ENCODE results near the gene CST11.

CST11 gene

DNA sequence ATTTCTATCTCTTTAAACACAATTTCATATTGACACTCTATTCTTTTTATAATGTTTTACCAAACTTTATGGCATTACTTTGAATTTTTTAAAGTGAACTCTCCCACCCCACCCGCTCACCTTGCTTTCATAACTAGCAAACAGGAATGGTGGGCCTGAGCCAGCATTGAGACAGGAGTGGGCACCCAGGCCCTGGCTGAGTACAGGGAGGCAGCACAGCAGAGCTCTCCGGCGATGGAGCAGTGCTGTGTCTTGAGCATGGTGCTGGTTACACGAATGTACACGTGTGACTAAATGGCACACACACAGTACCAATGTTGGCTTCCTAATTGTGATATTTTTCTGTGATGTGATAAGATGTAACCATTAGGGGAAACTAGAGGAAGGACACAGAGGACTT is 4.5 kb downstream of the CST11 start:
- Histone ChIP-seq H3K27ac (ENCODE audit: low read depth, low read length, poor library complexity, severe bottlenecking) (no peak overlapping the region), H3K4me3 (ENCODE audit: low read depth, low read length, poor library complexity, severe bottlenecking) (no peak overlapping the region), H3K27me3 (ENCODE audit: insufficient read depth, low read length) (peaks cover 8% of the 10 kb centered on the region; the same call in 1 of the 2 replicates), H4K20me1 (ENCODE audit: insufficient read depth, low read length) (no peaks in the 10 kb centered on the region), H3K79me2 (ENCODE audit: insufficient read depth, low read length) (no peaks in the 10 kb centered on the region), H3K9me2 (ENCODE audit: low read depth, low read length) (no peaks in the 10 kb centered on the region), H3K9me3 (ENCODE audit: low read length) (no peaks in the 10 kb centered on the region), H2AFZ (ENCODE audit: low read length) (no peak overlapping the region), H3K4me2 (ENCODE audit: low read length) (no peak overlapping the region), H3K9ac (ENCODE audit: low read length) (no peak overlapping the region), H3F3A (ENCODE audit: insufficient read depth, low read length) (no peaks in the 10 kb centered on the region), H3K4me1 (ENCODE audit: insufficient read depth, low read length, severe bottlenecking) (no peaks in the 10 kb centered on the region), H3K36me3 (ENCODE audit: insufficient read depth, low read length) (no peaks in the 10 kb centered on the region)
- TF ChIP-seq, protein P1, sequence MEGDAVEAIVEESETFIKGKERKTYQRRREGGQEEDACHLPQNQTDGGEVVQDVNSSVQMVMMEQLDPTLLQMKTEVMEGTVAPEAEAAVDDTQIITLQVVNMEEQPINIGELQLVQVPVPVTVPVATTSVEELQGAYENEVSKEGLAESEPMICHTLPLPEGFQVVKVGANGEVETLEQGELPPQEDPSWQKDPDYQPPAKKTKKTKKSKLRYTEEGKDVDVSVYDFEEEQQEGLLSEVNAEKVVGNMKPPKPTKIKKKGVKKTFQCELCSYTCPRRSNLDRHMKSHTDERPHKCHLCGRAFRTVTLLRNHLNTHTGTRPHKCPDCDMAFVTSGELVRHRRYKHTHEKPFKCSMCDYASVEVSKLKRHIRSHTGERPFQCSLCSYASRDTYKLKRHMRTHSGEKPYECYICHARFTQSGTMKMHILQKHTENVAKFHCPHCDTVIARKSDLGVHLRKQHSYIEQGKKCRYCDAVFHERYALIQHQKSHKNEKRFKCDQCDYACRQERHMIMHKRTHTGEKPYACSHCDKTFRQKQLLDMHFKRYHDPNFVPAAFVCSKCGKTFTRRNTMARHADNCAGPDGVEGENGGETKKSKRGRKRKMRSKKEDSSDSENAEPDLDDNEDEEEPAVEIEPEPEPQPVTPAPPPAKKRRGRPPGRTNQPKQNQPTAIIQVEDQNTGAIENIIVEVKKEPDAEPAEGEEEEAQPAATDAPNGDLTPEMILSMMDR (IDR thresholded peaks at IDR 0.05; ENCODE audit: low read length) = no peak
- no peak for TF ChIP-seq EZH2 (IDR thresholded peaks at IDR 0.05; ENCODE audit: borderline replicate concordance, low read length)

DNA sequence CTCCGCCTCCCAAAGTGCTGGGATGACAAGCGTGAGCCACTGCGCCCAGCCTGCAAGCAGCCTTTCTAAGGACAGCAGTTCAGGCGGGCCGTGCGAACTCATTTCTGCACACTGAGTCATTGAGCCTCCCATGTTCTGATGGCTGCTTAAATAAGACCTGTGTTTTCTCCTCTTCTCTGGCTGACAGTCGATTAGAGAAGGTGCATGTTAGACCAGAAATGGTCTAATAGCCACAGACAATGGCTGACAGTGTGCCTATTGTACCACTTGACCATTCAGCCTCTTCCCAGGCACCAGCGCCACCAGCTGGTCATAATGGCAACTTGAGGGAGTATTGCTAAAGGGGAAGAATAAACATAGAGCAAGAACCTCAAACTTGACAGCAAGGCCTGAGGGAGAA is 6.2 kb downstream of the CST11 start:
- TF ChIP-seq EZH2 (IDR thresholded peaks at IDR 0.05; ENCODE audit: borderline replicate concordance, low read length) = no peak
- TF ChIP-seq, protein P1 (IDR thresholded peaks at IDR 0.05; ENCODE audit: low read length) = peak; percentile 84
- Histone ChIP-seq H3K9me2 (ENCODE audit: low read depth, low read length) (no peaks in the 10 kb centered on the region), H3K9me3 (ENCODE audit: low read length) (no peaks in the 10 kb centered on the region), H3K79me2 (ENCODE audit: insufficient read depth, low read length) (no peaks in the 10 kb centered on the region), H3F3A (ENCODE audit: insufficient read depth, low read length) (no peaks in the 10 kb centered on the region), H3K27me3 (ENCODE audit: insufficient read depth, low read length) (peaks cover 8% of the 10 kb centered on the region; the same call in 1 of the 2 replicates), H3K9ac (ENCODE audit: low read length) (no peak overlapping the region), H3K4me2 (ENCODE audit: low read length) (no peak overlapping the region), H4K20me1 (ENCODE audit: insufficient read depth, low read length) (no peaks in the 10 kb centered on the region), H2AFZ (ENCODE audit: low read length) (no peak overlapping the region), H3K4me3 (ENCODE audit: low read depth, low read length, poor library complexity, severe bottlenecking) (no peak overlapping the region), H3K27ac (ENCODE audit: low read depth, low read length, poor library complexity, severe bottlenecking) (no peak overlapping the region), H3K36me3 (ENCODE audit: insufficient read depth, low read length) (no peaks in the 10 kb centered on the region), H3K4me1 (ENCODE audit: insufficient read depth, low read length, severe bottlenecking) (no peaks in the 10 kb centered on the region)

DNA sequence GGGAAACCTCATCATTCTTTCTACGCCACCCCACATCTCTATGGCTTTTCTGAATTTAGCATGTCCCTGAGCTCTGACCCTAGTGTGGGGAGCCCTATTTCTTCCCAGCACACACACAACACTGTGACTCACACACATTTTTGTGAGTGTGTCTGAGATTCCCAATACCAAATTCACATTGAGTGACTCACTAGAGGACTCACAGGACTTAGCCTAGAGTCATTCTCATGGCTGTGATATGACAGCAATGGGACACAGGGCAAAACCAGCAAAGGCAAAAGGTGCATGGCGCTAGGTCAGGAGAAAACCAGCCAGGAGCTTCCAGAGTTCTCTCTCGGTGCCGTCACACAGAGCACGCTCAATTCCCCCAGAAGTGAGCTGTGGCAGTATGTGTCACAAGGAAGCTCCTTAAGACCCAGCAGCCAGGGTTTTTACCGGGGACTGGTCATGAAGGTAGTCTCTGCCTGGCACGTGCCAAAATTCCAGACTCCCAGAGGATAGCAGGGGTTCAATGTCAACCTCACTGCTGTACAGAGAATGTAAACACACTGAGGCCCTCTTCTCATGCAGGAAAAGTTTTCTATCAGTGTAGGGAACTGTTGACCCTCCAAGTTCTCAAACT is 7.0 kb downstream of the CST11 start:
- no peaks in the 10 kb centered on the region for H3K4me1 ChIP-seq (ENCODE audit: insufficient read depth, low read length, severe bottlenecking)
- no peaks in the 10 kb centered on the region for H3K9me3 ChIP-seq (ENCODE audit: low read length)
- H3K79me2 ChIP-seq (ENCODE audit: insufficient read depth, low read length) = no peaks in the 10 kb centered on the region
- H3K4me3 ChIP-seq (ENCODE audit: low read depth, low read length, poor library complexity, severe bottlenecking) = no peak overlapping the region
- H3K27me3 ChIP-seq (ENCODE audit: insufficient read depth, low read length) = peaks cover 8% of the 10 kb centered on the region; the same call in 1 of the 2 replicates
- no peaks in the 10 kb centered on the region for H3K9me2 ChIP-seq (ENCODE audit: low read depth, low read length)
- H4K20me1 ChIP-seq (ENCODE audit: insufficient read depth, low read length) = no peaks in the 10 kb centered on the region
- H2AFZ ChIP-seq (ENCODE audit: low read length) = no peak overlapping the region
- H3K9ac ChIP-seq (ENCODE audit: low read length) = no peak overlapping the region
- no peak overlapping the region for H3K4me2 ChIP-seq (ENCODE audit: low read length)
- no peaks in the 10 kb centered on the region for H3K36me3 ChIP-seq (ENCODE audit: insufficient read depth, low read length)
- H3K27ac ChIP-seq (ENCODE audit: low read depth, low read length, poor library complexity, severe bottlenecking) = no peak overlapping the region
- H3F3A ChIP-seq (ENCODE audit: insufficient read depth, low read length) = no peaks in the 10 kb centered on the region
- TF ChIP-seq, protein P1 (IDR thresholded peaks at IDR 0.05; ENCODE audit: low read length) = no peak
- TF ChIP-seq EZH2 (IDR thresholded peaks at IDR 0.05; ENCODE audit: borderline replicate concordance, low read length) = no peak

Measured in OCI-LY1 (cell line).